BJ (cell line): ENCODE measurements around the gene VRK3. TPM values are rescaled to one million over a fixed set of nuclear protein-coding genes. Genes with fewer than 3 reads are reported as not detected.

Experiments
- CTCF ChIA-PET: fragments of 350-600 bp; formaldehyde crosslinking; extraction: SDS; loops from one replicate; lab custom pipeline; 2021; ENCODE audit warnings: antibody characterized with exemption, inconsistent platforms; lab: Yijun Ruan, JAX
- POLR2A ChIA-PET: fragments of 300-600 bp; sonication (Branson Sonifier 250); formaldehyde crosslinking; extraction: SDS; loops from one replicate; lab custom pipeline; 2021; ENCODE audit warnings: antibody characterized with exemption; lab: Charles Lee
- DNase-seq: peaks from one replicate; pipeline ENCODE4 v3.0.0-alpha.2; 2011; ENCODE audit warnings: low read depth
- H3K27me3 ChIP-seq: 2 replicates; pipeline ENCODE4 v1.6.0; 2011; ENCODE audit warnings: low read length; ENCODE audit not compliant: control insufficient read depth, insufficient read depth
- H3K36me3 ChIP-seq: 2 replicates; pipeline ENCODE4 v1.5.1; 2011; ENCODE audit warnings: low read length; ENCODE audit not compliant: control insufficient read depth, insufficient read depth
- H3K4me3 ChIP-seq: 2 replicates; pipeline ENCODE4 v1.5.1; 2011; ENCODE audit warnings: low read depth, mild to moderate bottlenecking, control low read depth, low read length
- CTCF ChIP-seq: IDR thresholded peaks from 2 replicates; pipeline ENCODE4 v1.5.1; 2011; ENCODE audit warnings: low read depth, mild to moderate bottlenecking, control low read depth, inconsistent platforms, low read length, moderate library complexity; ENCODE audit not compliant: insufficient read depth
- polyA plus RNA-seq: library from polyadenylated mRNA; depleted of rRNA; stranded (reverse); fragments of >200 nt; gene quantifications from 2 replicates; pipeline ENCODE4 v1.2.3, GENCODE V29; 2011

Gene VRK3
- polyA plus RNA-seq, 1 experiment: 34.1 TPM

GRCh38 chr19:49988007-49988406 is 37.2 kb downstream of the VRK3 start:
- POLR2A ChIA-PET: no interaction called here
- no peak for TF ChIP-seq CTCF
- H3K4me3 ChIP-seq: no peak overlapping the region

DNA sequence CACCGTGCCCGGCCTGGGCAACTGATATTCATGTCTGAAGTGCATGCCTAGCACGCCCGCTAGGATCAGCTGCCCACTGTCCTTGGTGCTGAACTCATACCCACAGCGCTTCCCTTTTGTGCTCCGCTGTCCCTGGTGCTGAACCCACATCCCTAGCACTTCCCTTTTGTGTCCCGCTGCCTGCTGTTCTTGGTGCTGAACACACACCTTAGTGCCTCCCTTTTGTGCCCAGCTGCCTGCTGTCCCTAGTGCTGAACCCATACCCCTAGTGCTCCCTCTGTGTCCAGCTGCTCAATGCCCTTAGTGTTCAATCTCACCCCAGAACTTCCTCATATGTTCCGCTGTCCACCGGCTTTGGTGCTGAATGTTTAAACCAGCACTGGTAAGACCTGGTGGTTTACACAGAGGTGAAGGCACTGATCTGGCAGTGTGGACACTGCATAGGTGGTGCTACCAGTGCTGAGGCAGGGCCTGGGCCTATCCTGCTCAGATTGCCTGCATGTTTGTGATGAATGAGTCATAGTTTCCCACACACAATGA is 37.9 kb downstream of the VRK3 start:
- Histone ChIP-seq H3K4me3 (no peak overlapping the region), H3K27me3 (no peaks in the 10 kb centered on the region), H3K36me3 (peaks cover 24% of the 10 kb centered on the region)
- peak; percentile 16 for DNase-seq
- ChIA-PET CTCF (no interaction called here), POLR2A (no interaction called here)
- TF ChIP-seq CTCF: no peak

More at GRCh38 chr19:49988007-49988406, 37.2 kb downstream of the VRK3 start:
- DNase-seq: no peak
- peaks cover 26% of the 10 kb centered on the region for H3K36me3 ChIP-seq
- CTCF ChIA-PET: no interaction called here
- no peaks in the 10 kb centered on the region for H3K27me3 ChIP-seq

GRCh38 chr19:49986354-49986753 is 38.8 kb downstream of the VRK3 start:
- no peak for TF ChIP-seq CTCF
- H3K27me3 ChIP-seq: no peaks in the 10 kb centered on the region
- no peak for DNase-seq
- CTCF ChIA-PET: no interaction called here
- H3K36me3 ChIP-seq: peaks cover 22% of the 10 kb centered on the region
- POLR2A ChIA-PET: no interaction called here
- no peak overlapping the region for H3K4me3 ChIP-seq

DNA sequence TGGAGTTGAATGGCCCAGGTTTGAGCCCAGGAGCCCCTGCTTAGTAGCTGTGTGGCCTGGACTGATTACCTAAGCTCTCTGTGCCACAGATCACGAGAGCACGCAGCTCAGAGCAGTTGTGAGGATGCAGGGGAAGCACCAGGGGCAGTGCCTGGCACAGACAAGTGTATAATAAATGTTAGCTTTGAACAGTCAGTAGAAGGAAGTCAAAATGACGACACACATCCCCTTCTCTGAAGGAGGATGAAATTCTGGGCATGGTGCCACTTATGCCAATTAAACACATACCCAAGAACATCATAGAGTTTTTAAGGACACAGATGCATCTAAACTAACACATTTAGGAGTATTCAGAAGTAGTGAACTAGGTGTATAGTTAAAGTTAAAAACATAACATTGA is 39.3 kb downstream of the VRK3 start:
- no peaks in the 10 kb centered on the region for H3K27me3 ChIP-seq
- TF ChIP-seq CTCF: no peak
- peaks cover 20% of the 10 kb centered on the region for H3K36me3 ChIP-seq
- DNase-seq: no peak
- H3K4me3 ChIP-seq: no peak overlapping the region
- CTCF ChIA-PET: interaction anchor here (2.1 kb wide), 1 partner anchor 48 kb away, joined by 10 read pairs; no protein-coding TSS in a partner anchor
- POLR2A ChIA-PET: no interaction called here

DNA sequence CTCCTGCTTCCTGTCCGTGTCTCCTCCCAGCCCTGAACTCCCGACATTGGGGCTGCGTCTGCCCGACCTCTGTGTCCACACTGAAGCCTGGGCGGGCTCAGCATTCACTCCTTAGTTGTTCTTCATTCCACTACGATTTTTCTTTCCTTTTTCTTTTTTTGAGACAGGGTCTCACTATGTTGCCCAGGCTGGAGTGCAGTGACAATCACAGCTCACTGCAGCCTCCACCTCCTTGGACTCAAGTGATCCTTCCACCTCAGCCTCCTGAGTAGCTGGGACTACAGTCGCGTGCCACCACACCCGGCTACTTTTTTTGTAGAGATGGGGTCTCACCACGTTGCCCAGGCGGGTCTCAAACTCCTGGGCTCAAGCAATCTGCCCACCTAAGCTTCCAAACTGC is 40.7 kb downstream of the VRK3 start:
- Histone ChIP-seq H3K4me3 (no peak overlapping the region), H3K36me3 (peaks cover 19% of the 10 kb centered on the region), H3K27me3 (no peaks in the 10 kb centered on the region)
- ChIA-PET POLR2A (no interaction called here), CTCF (interaction anchor here (2.1 to 2.4 kb wide), 3 partner anchors 9 to 47 kb away, joined by 10 to 12 read pairs (median 10); no protein-coding TSS in a partner anchor)
- DNase-seq: no peak
- no peak for TF ChIP-seq CTCF
